Liver (tissue), 3 donors: ENCODE data around the gene ZNF768.

ENCODE experiments used
- ATF3 ChIP-seq: IDR thresholded peaks from 2 replicates; pipeline ENCODE4 v1.6.1; 2016; ENCODE audit warnings: antibody characterized with exemption
- CTCF ChIP-seq: fragments of 150-350 bp; IDR thresholded peaks from 2 replicates; pipeline ENCODE4 v1.5.1; 2017; ENCODE audit warnings: improper control_type of control experiment, low read depth, low read length; ENCODE audit not compliant: missing input control
- EGR1 ChIP-seq, 2 donors: IDR thresholded peaks; 2 replicates each; pipeline ENCODE4 v1.6.1; 2016 to 2018; ENCODE audit warnings: antibody characterized with exemption in 2 of 2, low read depth in 2 of 2
- GABPA ChIP-seq, 2 donors: IDR thresholded peaks in 1 of 2; conservative IDR thresholded peaks in 1 of 2; 2 replicates each; pipeline ENCODE4 v1.6.1; 2016; ENCODE audit warnings: antibody characterized with exemption in 2 of 2, mild to moderate bottlenecking in 1 of 2, moderate library complexity in 1 of 2
- JUND ChIP-seq, 2 donors: IDR thresholded peaks; 2 replicates each; pipeline ENCODE4 v1.6.1; 2016; ENCODE audit warnings: antibody characterized with exemption in 2 of 2
- RAD21 ChIP-seq, 2 donors: IDR thresholded peaks; 2 replicates each; pipeline ENCODE4 v1.6.1; 2016; ENCODE audit warnings: antibody characterized with exemption in 2 of 2, mild to moderate bottlenecking in 2 of 2
- REST ChIP-seq: IDR thresholded peaks from 2 replicates; pipeline ENCODE4 v1.6.1; 2016; ENCODE audit warnings: antibody characterized with exemption, mild to moderate bottlenecking
- YY1 ChIP-seq: IDR thresholded peaks from 2 replicates; pipeline ENCODE4 v1.6.1; 2016; ENCODE audit warnings: antibody characterized with exemption, mild to moderate bottlenecking
- ZBTB33 ChIP-seq: IDR thresholded peaks from 2 replicates; pipeline ENCODE4 v1.6.1; 2016; ENCODE audit warnings: antibody characterized with exemption
- donor health status: healthy.
- donor health status: healthy.

- TF ChIP-seq CTCF (no peak), JUND (IDR thresholded peaks at IDR 0.05) (no peak), REST (no peak), ZBTB33 (no peak), RAD21 (IDR thresholded peaks at IDR 0.05) (no peak), ATF3 (no peak), GABPA (IDR thresholded peaks at IDR 0.05 in 1 of 2, conservative IDR thresholded peaks at IDR 0.05 in 1 of 2) (no peak), EGR1 (IDR thresholded peaks at IDR 0.05; ENCODE audit: low read depth in 2 of 2) (no peak), YY1 (peak; percentile 74)
Measured at GRCh38 chr16:30561089-30561816, 34.9 kb upstream of the ZNF768 start.
